ENCODE data around the gene TYW1.
"Not testable (repeated sequence)": the region's sequence is repeated elsewhere in the genome, so short reads cannot be mapped to it uniquely, and the experiment has no call there.

TYW1 gene

GRCh38 chr7:67233506-67233905 is 236.9 kb downstream of the TYW1 start:
- not testable (repeated sequence) for DNase-seq (ENCODE audit: low read depth in 2 of 2, low spot score in 1 of 2)

- not testable (repeated sequence) for DNase-seq (ENCODE audit: low read depth in 2 of 2, low spot score in 1 of 2)
Measured at GRCh38 chr7:67236216-67236615, 239.6 kb downstream of the TYW1 start.

- DNase-seq (ENCODE audit: low read depth in 2 of 2, low spot score in 1 of 2) = not testable (repeated sequence)
Measured at GRCh38 chr7:67242871-67243270, 246.2 kb downstream of the TYW1 start.

GRCh38 chr7:67248364-67248763 is 251.7 kb downstream of the TYW1 start:
- DNase-seq (ENCODE audit: low read depth in 2 of 2, low spot score in 1 of 2) = not testable (repeated sequence)

GRCh38 chr7:67251986-67252558 is 255.4 kb downstream of the TYW1 start:
- no peak for DNase-seq (ENCODE audit: low read depth in 2 of 2, low spot score in 1 of 2)

GRCh38 chr7:67255076-67255475 is 258.4 kb downstream of the TYW1 start:
- DNase-seq (ENCODE audit: low read depth in 2 of 2, low spot score in 1 of 2) = not testable (repeated sequence)

- not testable (repeated sequence) for DNase-seq (ENCODE audit: low read depth in 2 of 2, low spot score in 1 of 2)
Measured at GRCh38 chr7:67257779-67258178, 261.1 kb downstream of the TYW1 start.

GRCh38 chr7:67259363-67259762 is 262.7 kb downstream of the TYW1 start:
- DNase-seq (ENCODE audit: low read depth in 2 of 2, low spot score in 1 of 2) = not testable (repeated sequence)

- DNase-seq (ENCODE audit: low read depth in 2 of 2, low spot score in 1 of 2) = not testable (repeated sequence)
Measured at GRCh38 chr7:67260166-67260586, 263.5 kb downstream of the TYW1 start.

GRCh38 chr7:67264000-67264399 is 267.4 kb downstream of the TYW1 start:
- DNase-seq (ENCODE audit: low read depth in 2 of 2, low spot score in 1 of 2) = not testable (repeated sequence)

- DNase-seq (ENCODE audit: low read depth in 2 of 2, low spot score in 1 of 2) = not testable (repeated sequence)
Measured at GRCh38 chr7:67266070-67266469, 269.4 kb downstream of the TYW1 start.

- DNase-seq (ENCODE audit: low read depth in 2 of 2, low spot score in 1 of 2) = no peak
Measured at GRCh38 chr7:67267914-67268313, 271.3 kb downstream of the TYW1 start.

GRCh38 chr7:67269916-67270315 is 273.3 kb downstream of the TYW1 start:
- not testable (repeated sequence) for DNase-seq (ENCODE audit: low read depth in 2 of 2, low spot score in 1 of 2)
